Right lobe of liver (tissue), 4 donors: ENCODE results near the gene NPIPB8.

ENCODE experiments used
- CTCF ChIP-seq, 4 donors: fragments of 200-600 bp in 3 of 4; fragments of 450-650 bp in 1 of 4; IDR thresholded peaks; one replicate each; pipeline versions ENCODE4 v1.5.1 to v1.8.0; 2016 to 2022; ENCODE audit warnings: antibody characterized with exemption in 4 of 4, mild to moderate bottlenecking in 2 of 4
- POLR2A ChIP-seq: fragments of 450-650 bp; IDR thresholded peaks from one replicate; pipeline ENCODE4 v1.6.1; 2017; ENCODE audit warnings: antibody characterized with exemption, mild to moderate bottlenecking
- donor health status: DM: no; HTN: no; CAD: no.
- donor health status: DM: no; HTN: no; CAD: no.
- donor health status: DM: no; HTN: yes; CAD: no.

DNA sequence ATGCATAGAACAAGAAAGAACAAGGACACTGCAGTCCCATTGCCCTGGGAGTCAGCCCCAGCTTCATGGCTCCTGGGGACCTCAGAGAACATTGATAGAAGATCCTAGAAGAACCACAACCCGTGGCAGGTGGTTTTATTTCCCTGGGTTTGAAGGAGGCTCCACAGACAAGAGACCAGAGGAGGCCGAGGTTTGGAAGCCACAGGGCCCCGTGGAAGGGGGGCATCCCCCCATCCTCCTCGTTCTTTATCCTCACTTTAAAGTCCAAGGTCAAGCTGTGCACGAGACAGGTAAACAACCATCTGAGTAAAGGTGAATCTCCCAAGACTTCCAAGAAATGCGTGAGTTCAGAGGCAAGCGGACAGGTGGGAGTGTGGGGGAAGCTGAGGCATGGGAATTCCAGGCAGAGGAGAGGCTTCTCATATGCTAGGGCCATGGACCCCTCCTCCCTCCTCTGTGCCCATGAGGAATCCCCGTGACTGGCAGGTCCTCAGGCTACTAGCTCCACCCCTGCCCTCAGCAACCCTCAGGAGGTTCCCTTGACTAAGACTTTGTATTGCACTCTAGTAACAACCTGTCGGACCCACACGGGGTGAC is 27.2 kb upstream of the NPIPB8 start:
- TF ChIP-seq CTCF (IDR thresholded peaks at IDR 0.05) (no peak), POLR2A (no peak)
